Trophoblast cell (in vitro differentiated cells and primary cell): ENCODE data around the gene BDKRB2.
A peak's percentile ranks its signal among the peaks of the same experiment; 100 is the strongest.

Source experiments
- DNase-seq, 2 donors: peaks; one replicate each; pipeline ENCODE4 v3.0.0-alpha.2; 2016
- H2AFZ ChIP-seq: 2 replicates; pipeline ENCODE4 v1.6.1; 2013; ENCODE audit warnings: low read length, moderate library complexity, mild to moderate bottlenecking; ENCODE audit not compliant: insufficient read depth, poor library complexity
- H2AK5ac ChIP-seq: 2 replicates; pipeline ENCODE4 v1.6.1; 2013; ENCODE audit warnings: mild to moderate bottlenecking, low read length
- H2BK120ac ChIP-seq: 2 replicates; pipeline ENCODE4 v1.6.1; 2013; ENCODE audit warnings: low read length, mild to moderate bottlenecking, moderate library complexity; ENCODE audit not compliant: insufficient read depth, poor library complexity
- H2BK12ac ChIP-seq: 2 replicates; pipeline ENCODE4 v1.6.1; 2013; ENCODE audit warnings: mild to moderate bottlenecking, low read length, moderate library complexity
- H2BK5ac ChIP-seq: 2 replicates; pipeline ENCODE4 v1.6.1; 2013; ENCODE audit warnings: low read length, low read depth, moderate library complexity, mild to moderate bottlenecking; ENCODE audit not compliant: poor library complexity
- H3K14ac ChIP-seq: 2 replicates; pipeline ENCODE4 v1.6.1; 2013; ENCODE audit warnings: mild to moderate bottlenecking, low read length
- H3K18ac ChIP-seq: 2 replicates; pipeline ENCODE4 v1.6.1; 2013; ENCODE audit warnings: mild to moderate bottlenecking, low read length
- H3K23ac ChIP-seq: 2 replicates; pipeline ENCODE4 v1.6.1; 2013; ENCODE audit warnings: low read length
- H3K27ac ChIP-seq: 2 replicates; pipeline ENCODE4 v1.5.1; 2013; ENCODE audit warnings: low read depth, mild to moderate bottlenecking, inconsistent platforms, low read length, moderate library complexity
- H3K27me3 ChIP-seq: 2 replicates; pipeline ENCODE4 v1.6.1; 2013; ENCODE audit warnings: inconsistent platforms, mild to moderate bottlenecking, low read length, moderate library complexity; ENCODE audit not compliant: insufficient read depth
- H3K36me3 ChIP-seq, 2 experiments: 1 replicate in 1 of 2; 2 replicates in 1 of 2; pipeline ENCODE4 v1.6.1; 2013; ENCODE audit warnings: low read length in 2 of 2, mild to moderate bottlenecking in 2 of 2, moderate library complexity in 1 of 2; ENCODE audit not compliant: insufficient read depth in 2 of 2, control insufficient read depth in 1 of 2
- H3K4ac ChIP-seq: 2 replicates; pipeline ENCODE4 v1.6.1; 2013; ENCODE audit warnings: low read depth, mild to moderate bottlenecking, low read length, moderate library complexity
- H3K4me1 ChIP-seq, 2 experiments: 1 replicate in 1 of 2; 2 replicates in 1 of 2; pipeline ENCODE4 v1.6.1; 2013; ENCODE audit warnings: low read length in 2 of 2, mild to moderate bottlenecking in 2 of 2, moderate library complexity in 1 of 2; ENCODE audit not compliant: insufficient read depth in 2 of 2, control insufficient read depth in 1 of 2
- H3K4me2 ChIP-seq: 2 replicates; pipeline ENCODE4 v1.6.1; 2013; ENCODE audit warnings: inconsistent platforms, mild to moderate bottlenecking, low read length, moderate library complexity
- H3K4me3 ChIP-seq: 2 replicates; pipeline ENCODE4 v1.5.1; 2013; ENCODE audit warnings: mild to moderate bottlenecking, low read depth, low read length, inconsistent platforms
- H3K79me1 ChIP-seq: one replicate; pipeline ENCODE4 v1.6.1; 2013; ENCODE audit warnings: low read length
- H3K79me2 ChIP-seq: 2 replicates; pipeline ENCODE4 v1.6.1; 2013; ENCODE audit warnings: low read length, mild to moderate bottlenecking; ENCODE audit not compliant: control insufficient read depth, insufficient read depth, poor library complexity
- H3K9ac ChIP-seq: 2 replicates; pipeline ENCODE4 v1.6.1; 2013; ENCODE audit warnings: mild to moderate bottlenecking, low read length
- H3K9me3 ChIP-seq: 2 replicates; pipeline ENCODE4 v1.6.1; 2013; ENCODE audit warnings: low read depth, mild to moderate bottlenecking, control low read depth, inconsistent platforms, low read length; ENCODE audit not compliant: insufficient read depth
- H4K12ac ChIP-seq: 2 replicates; pipeline ENCODE4 v1.6.1; 2013; ENCODE audit warnings: low read depth, mild to moderate bottlenecking, low read length, moderate library complexity
- H4K8ac ChIP-seq: 2 replicates; pipeline ENCODE4 v1.6.1; 2013; ENCODE audit warnings: low read depth, mild to moderate bottlenecking, low read length, moderate library complexity
- H4K91ac ChIP-seq: one replicate; pipeline ENCODE4 v1.6.1; 2013; ENCODE audit warnings: low read depth, mild to moderate bottlenecking, low read length, moderate library complexity
- WGBS: extraction: QIAGEN DNeasy Blood & Tissue Kit; methylation state at CpG from one replicate; pipeline ENCODE4 v1.1.7; 2013; ENCODE audit warnings: missing lambda C conversion rate; ENCODE audit not compliant: insufficient read length, insufficient coverage; ENCODE audit errors: extremely low coverage; 5-methylcytosine and 5-hydroxymethylcytosine counted together

The BDKRB2 gene

DNA sequence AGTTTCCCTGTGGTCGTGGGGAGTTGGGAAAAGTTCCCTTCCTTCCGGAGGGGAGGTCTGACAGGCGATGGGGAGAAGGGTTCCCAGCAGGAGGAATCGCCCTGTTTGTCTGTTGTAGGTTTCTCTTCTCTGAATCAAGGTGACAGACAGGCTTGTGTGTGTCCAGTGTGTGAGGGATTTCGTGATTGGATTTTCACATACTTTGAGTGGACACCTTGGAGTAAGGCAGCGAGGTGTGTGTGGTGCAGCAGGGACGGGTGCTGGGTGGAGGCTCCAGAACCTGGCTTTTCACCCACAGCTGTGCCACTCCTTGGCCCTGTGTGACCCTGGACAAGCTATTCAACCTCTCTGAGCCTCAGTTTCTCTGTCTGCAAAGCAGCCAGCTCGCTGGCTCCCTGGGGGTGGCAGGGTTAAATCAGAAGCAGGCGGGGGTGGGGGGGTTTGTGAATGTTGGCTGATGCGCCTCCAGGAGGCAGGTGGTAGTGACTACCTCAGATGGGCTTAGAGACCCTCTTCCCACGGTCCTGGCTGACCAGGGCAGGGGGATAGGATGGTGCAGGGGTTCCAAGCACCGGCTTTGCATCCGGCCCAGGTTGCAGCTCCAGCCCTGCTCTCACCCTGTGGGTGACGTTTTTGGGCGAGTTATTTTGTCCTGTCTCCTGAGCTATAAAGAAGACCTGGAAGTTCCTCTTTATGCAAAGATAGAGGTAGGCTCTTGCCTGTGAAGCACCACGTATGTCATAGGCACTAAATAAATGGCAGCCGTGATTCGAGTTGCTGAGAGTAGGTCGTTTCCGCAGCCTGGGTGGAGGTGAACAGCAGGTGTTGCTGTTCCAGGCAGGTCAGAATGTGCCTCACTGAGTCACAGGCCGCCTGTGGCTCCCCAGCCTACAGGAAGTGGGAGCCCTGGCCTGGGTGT lies 679 bp downstream of the BDKRB2 start:
- peak overlapping the region; percentile 56 for H2BK12ac ChIP-seq
- peak overlapping the region; percentile 25 for H3K4ac ChIP-seq
- H4K8ac ChIP-seq = peak overlapping the region; percentile 63
- H2BK5ac ChIP-seq = peak overlapping the region; percentile 24
- peak overlapping the region; percentile 26 for H2AFZ ChIP-seq
- H3K27me3 ChIP-seq = no peaks in the 10 kb centered on the region
- H3K27ac ChIP-seq = no peak overlapping the region
- H3K18ac ChIP-seq = peak overlapping the region; percentile 19
- H3K14ac ChIP-seq = peak overlapping the region; percentile 27
- no peak overlapping the region for H3K23ac ChIP-seq
- H2AK5ac ChIP-seq = peak overlapping the region; percentile 40
- peaks cover 18 to 43% of the 10 kb centered on the region in 2 experiments for H3K4me1 ChIP-seq
- no peak overlapping the region for H4K12ac ChIP-seq
- no peak for DNase-seq
- H3K79me1 ChIP-seq = peaks cover 18% of the 10 kb centered on the region
- peaks cover 7% of the 10 kb centered on the region for H3K79me2 ChIP-seq
- H3K4me3 ChIP-seq = peak overlapping the region; percentile 74
- peaks cover 2% of the 10 kb centered on the region for H3K9me3 ChIP-seq
- H3K9ac ChIP-seq = peak overlapping the region; percentile 75
- H4K91ac ChIP-seq = peak overlapping the region; percentile 82
- H3K36me3 ChIP-seq = peaks cover 8% of the 10 kb centered on the region in 2 experiments
- H3K4me2 ChIP-seq = peak overlapping the region; percentile 83
- no CpG with 5 or more reads among the region's 21 CpGs for WGBS
- H2BK120ac ChIP-seq = peak overlapping the region; percentile 75

DNA sequence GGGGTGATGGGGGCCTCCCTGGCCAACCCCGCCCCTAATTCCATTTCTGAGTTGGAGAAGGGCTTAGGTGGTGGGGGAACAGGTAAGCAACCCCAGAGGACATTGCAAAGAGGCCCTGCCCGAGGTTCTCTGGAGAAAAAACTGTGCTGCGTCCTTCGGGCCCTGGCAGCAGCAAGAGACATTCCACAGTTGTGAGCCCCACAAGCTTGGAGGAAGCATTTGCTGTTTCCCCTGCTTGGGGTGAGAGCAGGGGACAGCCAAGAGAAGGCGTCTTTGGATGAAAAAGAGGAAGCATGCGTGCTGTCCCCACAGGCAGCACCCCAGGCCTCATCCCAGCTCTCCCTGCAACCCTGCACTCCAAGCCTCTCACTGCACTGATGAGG lies 1.3 kb downstream of the BDKRB2 start:
- Histone ChIP-seq H4K91ac (peak overlapping the region; percentile 82), H3K27ac (no peak overlapping the region), H2BK12ac (peak overlapping the region; percentile 15), H4K12ac (no peak overlapping the region), H2BK120ac (peak overlapping the region; percentile 1), H3K27me3 (no peaks in the 10 kb centered on the region), H2AK5ac (peak overlapping the region; percentile 6), H2BK5ac (no peak overlapping the region), H4K8ac (peak overlapping the region; percentile 10), H3K4me1 (peaks cover 18 to 43% of the 10 kb centered on the region in 2 experiments), H3K79me1 (peaks cover 18% of the 10 kb centered on the region), H3K9ac (no peak overlapping the region), H3K4ac (peak overlapping the region; percentile 12), H3K36me3 (peaks cover 9 to 14% of the 10 kb centered on the region in 2 experiments), H3K4me2 (peak overlapping the region; percentile 83), H3K23ac (no peak overlapping the region), H3K79me2 (peaks cover 7% of the 10 kb centered on the region), H3K14ac (peak overlapping the region; percentile 21), H3K4me3 (no peak overlapping the region), H3K9me3 (peaks cover 2% of the 10 kb centered on the region), H2AFZ (no peak overlapping the region), H3K18ac (peak overlapping the region; percentile 67)
- no CpG with 5 or more reads among the region's 6 CpGs for WGBS
- DNase-seq = no peak

DNA sequence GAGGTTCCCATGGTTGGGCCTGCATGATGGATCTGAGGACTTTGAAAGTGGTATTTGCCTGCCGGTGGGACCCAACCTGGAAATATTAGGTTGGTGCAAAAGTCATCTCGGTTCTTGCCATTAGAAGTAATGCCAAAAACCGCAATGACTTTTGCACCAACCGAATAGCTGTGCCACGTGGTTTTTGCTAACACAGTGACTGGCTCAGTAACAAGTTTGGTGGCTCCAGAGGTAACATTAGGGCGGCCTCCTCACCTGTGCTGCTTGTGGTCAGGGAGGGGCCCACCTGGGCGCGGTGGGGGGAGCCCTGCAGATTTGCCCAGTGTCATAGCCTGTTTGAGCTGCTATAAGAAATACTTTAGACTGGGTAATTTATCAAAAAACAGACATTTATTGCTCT lies 1.8 kb downstream of the BDKRB2 start:
- WGBS = no CpG with 5 or more reads among the region's 8 CpGs
- peak overlapping the region; percentile 82 for H4K91ac ChIP-seq
- peak overlapping the region; percentile 21 for H3K14ac ChIP-seq

DNA sequence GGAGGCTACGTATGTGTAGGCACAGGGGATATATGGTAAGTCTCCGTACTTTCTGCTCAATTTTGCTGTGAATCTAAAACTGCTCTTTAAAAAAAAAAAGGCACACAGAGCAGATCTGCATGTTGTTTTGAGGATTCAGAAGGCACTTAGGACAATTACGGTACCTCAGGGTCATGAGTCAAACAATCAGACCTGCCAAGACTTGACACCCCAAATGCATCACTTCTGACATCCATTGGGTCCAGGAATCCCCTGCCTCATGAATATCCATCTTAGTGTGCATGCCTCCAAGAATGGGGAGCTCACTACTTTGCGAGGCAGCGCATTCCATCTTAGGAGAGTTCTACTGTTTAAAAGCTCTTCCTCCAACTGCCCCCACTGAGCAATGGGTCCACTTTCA lies 3.0 kb downstream of the BDKRB2 start:
- no peaks in the 10 kb centered on the region for H3K27me3 ChIP-seq
- H3K4me1 ChIP-seq = peaks cover 18 to 38% of the 10 kb centered on the region in 2 experiments
- no CpG with 5 or more reads among the region's 5 CpGs for WGBS
- no peak for DNase-seq
- no peak overlapping the region for H3K9ac ChIP-seq
- no peak overlapping the region for H2BK12ac ChIP-seq
- H2BK5ac ChIP-seq = no peak overlapping the region
- peaks cover 7% of the 10 kb centered on the region for H3K79me2 ChIP-seq
- no peak overlapping the region for H3K4ac ChIP-seq
- H4K12ac ChIP-seq = no peak overlapping the region
- H4K91ac ChIP-seq = no peak overlapping the region
- H2AK5ac ChIP-seq = no peak overlapping the region
- no peak overlapping the region for H3K23ac ChIP-seq
- H3K4me2 ChIP-seq = no peak overlapping the region
- no peak overlapping the region for H3K27ac ChIP-seq
- H3K18ac ChIP-seq = no peak overlapping the region
- peaks cover 13% of the 10 kb centered on the region for H3K79me1 ChIP-seq
- H3K9me3 ChIP-seq = peaks cover 6% of the 10 kb centered on the region
- H3K14ac ChIP-seq = no peak overlapping the region
- no peak overlapping the region for H3K4me3 ChIP-seq
- H3K36me3 ChIP-seq = peaks cover 18 to 24% of the 10 kb centered on the region in 2 experiments
- H2BK120ac ChIP-seq = no peak overlapping the region
- no peak overlapping the region for H4K8ac ChIP-seq
- no peak overlapping the region for H2AFZ ChIP-seq

More for the DNA sequence above, 1.8 kb downstream of the BDKRB2 start:
- Histone ChIP-seq H3K79me1 (peaks cover 18% of the 10 kb centered on the region), H2BK12ac (peak overlapping the region; percentile 15), H3K23ac (no peak overlapping the region), H3K4me2 (peak overlapping the region; percentile 83), H2BK120ac (no peak overlapping the region), H3K27me3 (no peaks in the 10 kb centered on the region), H3K27ac (no peak overlapping the region), H3K4ac (peak overlapping the region; percentile 12), H3K9me3 (peaks cover 2% of the 10 kb centered on the region), H3K4me1 (peaks cover 18 to 42% of the 10 kb centered on the region in 2 experiments), H2BK5ac (no peak overlapping the region), H4K8ac (no peak overlapping the region), H3K36me3 (peaks cover 13 to 19% of the 10 kb centered on the region in 2 experiments), H3K79me2 (peaks cover 7% of the 10 kb centered on the region), H4K12ac (no peak overlapping the region), H3K18ac (peak overlapping the region; percentile 67), H3K4me3 (no peak overlapping the region), H2AFZ (no peak overlapping the region), H3K9ac (no peak overlapping the region), H2AK5ac (no peak overlapping the region)
- peak in 1 of 2 donors; percentile 7 for DNase-seq
